HepG2 (cell line): Measurements from ENCODE around the gene OSR1. TPM values are rescaled to one million over a fixed set of nuclear protein-coding genes. Genes with fewer than 3 reads are reported as not detected.

Source experiments
- ATAC-seq: fragments of 200-7000 bp; cut with Tn5 transposase; 3 replicates; pipeline ENCODE4 v1.9.1; 2020; ENCODE audit warnings: mild to moderate bottlenecking, moderate library complexity
- BruUV-seq: library from RNA; stranded (reverse); fragments of 400-500 nt; replicated peaks from 2 replicates; lab custom pipeline; 2021; lab: Mats Ljungman, UMichigan
- CTCF ChIA-PET: fragments of 300-600 bp; formaldehyde crosslinking; extraction: SDS; loops from one replicate; lab custom pipeline; 2021; ENCODE audit warnings: low total read pairs, inconsistent platforms, low intra/inter-chr PET ratio; lab: Yijun Ruan, JAX
- POLR2A ChIA-PET: fragments of 350-600 bp; sonication (Branson Sonifier 250); formaldehyde crosslinking; loops from one replicate; lab custom pipeline; 2020; ENCODE audit warnings: antibody characterized with exemption, inconsistent platforms; lab: Yijun Ruan, JAX
- DNase-seq: peaks from one replicate; pipeline ENCODE4 v3.0.0-alpha.2; 2015; ENCODE audit warnings: low spot score
- FAIRE-seq: peaks from 3 replicates; lab custom pipeline; 2011; peaks lifted over from hg19 to GRCh38; lab: Jason Lieb, UNC
- H2AFZ ChIP-seq: one replicate; pipeline ENCODE4 v1.6.1; 2011; ENCODE audit warnings: low read length, inconsistent platforms
- H3K27ac ChIP-seq: fragments of 300-600 bp; 3 replicates; pipeline ENCODE4 v1.8.0; 2011; ENCODE audit warnings: mixed run types, mild to moderate bottlenecking, mixed read lengths, low read length, inconsistent platforms; ENCODE audit not compliant: insufficient read depth; ENCODE audit errors: extremely low read length
- H3K27me3 ChIP-seq, 2 experiments: fragments of 200-600 bp in 1 of 2; 2 replicates in 1 of 2; 3 replicates in 1 of 2; pipeline versions ENCODE4 v1.6.0 to v1.8.0; 2011; ENCODE audit warnings: low read length in 2 of 2, mild to moderate bottlenecking in 2 of 2, moderate library complexity in 2 of 2, inconsistent platforms in 1 of 2; ENCODE audit not compliant: insufficient read depth in 2 of 2, control insufficient read depth in 1 of 2
- H3K36me3 ChIP-seq, 2 experiments: fragments of 200-600 bp in 1 of 2; replicated peaks in 1 of 2; 2 replicates in 1 of 2; 3 replicates in 1 of 2; pipeline versions ENCODE4 v1.5.1 to v1.8.0; 2011; ENCODE audit warnings: low read length in 2 of 2, inconsistent platforms in 1 of 2; ENCODE audit not compliant: insufficient read depth in 2 of 2, control insufficient read depth in 1 of 2
- H3K4me1 ChIP-seq: 2 replicates; pipeline ENCODE4 v1.5.1; 2012; ENCODE audit warnings: low read length, inconsistent platforms; ENCODE audit not compliant: insufficient read depth
- H3K4me2 ChIP-seq: 2 replicates; pipeline ENCODE4 v1.6.0; 2011; ENCODE audit warnings: low read depth, low read length, inconsistent platforms
- H3K4me3 ChIP-seq, 3 experiments: fragments of 200-600 bp in 1 of 3; sonication (generic), shearing (Covaris generic) in 1 of 3; replicated peaks in 1 of 3; 2 replicates each; pipeline ENCODE4 v1.5.1; 2011 to 2016; ENCODE audit warnings: low read length in 3 of 3, inconsistent platforms in 2 of 3, low read depth in 2 of 3, mild to moderate bottlenecking in 2 of 3, control low read depth in 1 of 3, mixed read lengths in 1 of 3; ENCODE audit not compliant: insufficient read depth in 1 of 3
- H3K79me2 ChIP-seq: one replicate; pipeline ENCODE4 v1.6.1; 2011; ENCODE audit warnings: low read length, inconsistent platforms; ENCODE audit not compliant: insufficient read depth
- H3K9ac ChIP-seq: 2 replicates; pipeline ENCODE4 v1.6.0; 2011; ENCODE audit warnings: mild to moderate bottlenecking, low read depth, low read length, inconsistent platforms; ENCODE audit not compliant: insufficient read depth
- H3K9me3 ChIP-seq: 2 replicates; pipeline ENCODE4 v1.5.1; 2012; ENCODE audit warnings: mild to moderate bottlenecking, low read length
- H4K20me1 ChIP-seq: 2 replicates; pipeline ENCODE4 v1.6.0; 2011; ENCODE audit warnings: inconsistent platforms, mild to moderate bottlenecking, low read length, moderate library complexity; ENCODE audit not compliant: insufficient read depth
- ATRX ChIP-seq: sonication (generic); formaldehyde crosslinking; IDR thresholded peaks from 2 replicates; pipeline ENCODE4 v1.4.0; 2020; ENCODE audit warnings: missing genetic modification reagents, borderline replicate concordance
- MTF2 ChIP-seq: sonication (generic); formaldehyde crosslinking; IDR thresholded peaks from 2 replicates; pipeline ENCODE4 v1.5.0; 2020; ENCODE audit warnings: missing genetic modification reagents, borderline replicate concordance
- NR2F1 ChIP-seq, 2 experiments: fragments of 450-650 bp in 1 of 2; formaldehyde crosslinking in 1 of 2; IDR thresholded peaks; 2 replicates each; pipeline versions ENCODE4 v1.5.0 to v1.6.1; 2016 to 2020; ENCODE audit warnings: mild to moderate bottlenecking in 1 of 2, missing compliant biosample characterization in 1 of 2, missing genetic modification reagents in 1 of 2, moderate library complexity in 1 of 2
- SRY ChIP-seq: sonication (generic); formaldehyde crosslinking; IDR thresholded peaks from 2 replicates; pipeline ENCODE4 v1.8.0; 2022; ENCODE audit warnings: mild to moderate bottlenecking, missing genetic modification reagents
- ZNF501 ChIP-seq: sonication (generic); formaldehyde crosslinking; IDR thresholded peaks from 2 replicates; pipeline ENCODE4 v1.5.1; 2020; ENCODE audit warnings: mild to moderate bottlenecking, moderate library complexity, missing genetic modification reagents
- ZNF609 ChIP-seq: sonication (generic); formaldehyde crosslinking; IDR thresholded peaks from 2 replicates; pipeline ENCODE4 v1.4.0; 2020; ENCODE audit warnings: mild to moderate bottlenecking, missing genetic modification reagents, borderline replicate concordance
- ZNF773 ChIP-seq: sonication (generic); formaldehyde crosslinking; IDR thresholded peaks from 2 replicates; pipeline ENCODE4 v1.4.0; 2020; ENCODE audit warnings: missing genetic modification reagents, borderline replicate concordance
- ZSCAN29 ChIP-seq: sonication (generic); formaldehyde crosslinking; conservative IDR thresholded peaks from 2 replicates; pipeline ENCODE4 v1.4.0; 2020; ENCODE audit warnings: mild to moderate bottlenecking, missing genetic modification reagents
- WGBS: methylation state at CpG from one replicate; pipeline ENCODE4 v1.1.6; 2017; ENCODE audit warnings: low lambda C conversion rate; 5-methylcytosine and 5-hydroxymethylcytosine counted together
- in situ Hi-C: cut with HindIII; loops from 2 replicates; pipeline ENCODE4 v1.10.0; 2017; ENCODE audit warnings: low pct_unique_long_range_greater_than_20kb; ENCODE audit not compliant: extremely low pct_ligation_motif_present
- intact Hi-C: fragments of 100-400 bp; cut with micrococcal nuclease; formaldehyde crosslinking; loops from one replicate; pipeline ENCODE4 v1.10.0; 2022; ENCODE audit not compliant: unreplicated experiment
- polyA plus RNA-seq, 8 experiments: library from polyadenylated mRNA; depleted of rRNA in 3 of 8; stranded (reverse) in 7 of 8; unstranded in 1 of 8; fragments of >200 nt; fragmentation: Illumina TruSeq in 4 of 8; extraction: Trizol in 4 of 8; gene quantifications; 2 replicates each; pipeline versions ENCODE4 v1.2.1 to v1.2.3, GENCODE V29; 2011 to 2016; ENCODE audit warnings: low read depth in 4 of 8, missing spikeins in 1 of 8, mixed read lengths in 1 of 8; ENCODE audit not compliant: insufficient read depth in 1 of 8
- total RNA-seq, 5 experiments: library from RNA; depleted of rRNA; stranded (reverse); fragments of >200 nt; fragmentation: Illumina TruSeq; extraction: Trizol; gene quantifications; 2 replicates each; pipeline ENCODE4 v1.2.3, GENCODE V29; 2016; ENCODE audit warnings: low read depth in 1 of 5
- TF ChIP-seq, protein P1 (sequence below): sonication (generic); formaldehyde crosslinking; conservative IDR thresholded peaks from 2 replicates; pipeline ENCODE4 v1.4.0; 2020; ENCODE audit warnings: missing genetic modification reagents
- TF ChIP-seq, protein P2 (sequence below): sonication (generic); formaldehyde crosslinking; IDR thresholded peaks from 2 replicates; pipeline ENCODE4 v1.5.0; 2020; ENCODE audit warnings: mild to moderate bottlenecking, missing genetic modification reagents

Gene OSR1
- total and polyA plus RNA-seq, 2 of the 13 experiments (the other 11 are each of a cell fraction or from before 2014, with no cell fraction given): 0.63 to 1.1 TPM

DNA sequence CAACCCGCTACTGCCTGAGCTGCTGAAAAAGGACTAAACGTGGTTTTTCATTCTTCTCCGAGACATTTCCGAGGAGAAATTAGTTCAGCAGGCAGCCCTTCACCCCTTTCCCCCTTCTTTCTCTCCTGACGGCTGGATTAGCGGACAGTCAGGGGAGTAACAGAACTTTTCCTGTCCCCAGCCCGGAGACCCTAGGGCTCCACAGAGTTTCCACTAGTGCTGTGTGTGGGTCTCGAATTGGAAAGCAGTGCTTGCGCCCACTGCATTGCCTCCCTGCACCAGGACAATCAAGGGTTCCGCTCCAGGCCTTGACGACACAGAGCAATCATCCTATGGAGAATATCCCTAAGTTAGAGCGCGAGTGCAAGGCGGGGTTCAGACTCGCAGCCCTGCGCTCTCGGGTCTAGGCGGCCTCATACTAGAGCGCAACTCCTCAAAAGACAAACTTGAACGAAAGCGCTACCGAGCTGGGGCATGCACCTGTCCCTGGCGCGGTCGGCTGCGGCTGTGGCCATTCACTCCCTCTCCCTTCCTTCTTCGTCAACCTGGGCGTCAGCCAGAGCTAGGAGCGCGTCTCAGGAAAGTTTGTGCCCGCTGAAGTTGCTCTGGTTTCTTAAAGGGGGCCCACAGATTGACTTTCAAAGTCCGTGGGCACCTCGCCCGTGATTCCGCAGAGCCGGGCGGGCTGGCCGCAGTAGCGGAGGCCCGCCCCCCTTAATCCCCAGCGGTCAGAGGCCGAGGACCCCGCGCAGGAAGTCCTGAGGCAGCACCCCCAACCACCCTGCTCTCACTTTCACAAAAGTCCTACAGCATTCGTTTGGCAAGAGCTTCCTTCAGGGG is 801 bp downstream of the OSR1 start (continued):
- TF ChIP-seq ZNF609 (CRISPR knock-in tag): 0 out of 2 replicates have a peak, but pooled peaks have one; percentile 33
- TF ChIP-seq MTF2 (CRISPR knock-in tag): peak; percentile 87
- TF ChIP-seq, all 625 proteins: peak for 38

GRCh38 chr2:19356545-19357401 is 1.6 kb downstream of the OSR1 start:
- H3K36me3 ChIP-seq: no peaks in the 10 kb centered on the region
- CTCF ChIA-PET: no interaction called here
- ATAC-seq: no peak
- no peak overlapping the region for H3K4me2 ChIP-seq
- DNase-seq: no peak
- in situ Hi-C loops: loop anchor here (5.0 kb wide), 1 partner anchor 506 kb away; no protein-coding TSS in a partner anchor
- no peak overlapping the region for H2AFZ ChIP-seq
- POLR2A ChIA-PET: no interaction called here
- 0 out of 6 replicates have a peak overlapping the region, but pooled peaks of 1 of the 3 experiments have one; percentile 80 for H3K4me3 ChIP-seq
- H3K4me1 ChIP-seq: peaks cover 22% of the 10 kb centered on the region
- TSS peak; percentile 47 for BruUV-seq
- no peaks in the 10 kb centered on the region for H4K20me1 ChIP-seq
- no peaks in the 10 kb centered on the region for H3K9me3 ChIP-seq
- H3K27ac ChIP-seq: no peak overlapping the region
- 95% methylated on average over 54 of the region's 54 CpGs for WGBS
- no peak overlapping the region for H3K9ac ChIP-seq
- intact Hi-C loops: no loop called here
- H3K79me2 ChIP-seq: no peaks in the 10 kb centered on the region
- peaks cover 5 to 46% of the 10 kb centered on the region in 2 experiments; a peak in 4 of 5 replicates for H3K27me3 ChIP-seq
- FAIRE-seq: no peak
- no peak for TF ChIP-seq ZNF501 (CRISPR knock-in tag)
- no peak for TF ChIP-seq ATRX (CRISPR knock-in tag)
- no peak for TF ChIP-seq ZNF773 (CRISPR knock-in tag)
- TF ChIP-seq, protein P1, sequence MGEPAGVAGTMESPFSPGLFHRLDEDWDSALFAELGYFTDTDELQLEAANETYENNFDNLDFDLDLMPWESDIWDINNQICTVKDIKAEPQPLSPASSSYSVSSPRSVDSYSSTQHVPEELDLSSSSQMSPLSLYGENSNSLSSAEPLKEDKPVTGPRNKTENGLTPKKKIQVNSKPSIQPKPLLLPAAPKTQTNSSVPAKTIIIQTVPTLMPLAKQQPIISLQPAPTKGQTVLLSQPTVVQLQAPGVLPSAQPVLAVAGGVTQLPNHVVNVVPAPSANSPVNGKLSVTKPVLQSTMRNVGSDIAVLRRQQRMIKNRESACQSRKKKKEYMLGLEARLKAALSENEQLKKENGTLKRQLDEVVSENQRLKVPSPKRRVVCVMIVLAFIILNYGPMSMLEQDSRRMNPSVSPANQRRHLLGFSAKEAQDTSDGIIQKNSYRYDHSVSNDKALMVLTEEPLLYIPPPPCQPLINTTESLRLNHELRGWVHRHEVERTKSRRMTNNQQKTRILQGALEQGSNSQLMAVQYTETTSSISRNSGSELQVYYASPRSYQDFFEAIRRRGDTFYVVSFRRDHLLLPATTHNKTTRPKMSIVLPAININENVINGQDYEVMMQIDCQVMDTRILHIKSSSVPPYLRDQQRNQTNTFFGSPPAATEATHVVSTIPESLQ: no peak
- no peak for TF ChIP-seq ZSCAN29 (CRISPR knock-in tag)
- TF ChIP-seq SRY (CRISPR knock-in tag): no peak
- TF ChIP-seq NR2F1 (CRISPR knock-in tag; IDR thresholded peaks at IDR 0.05): no peak
- TF ChIP-seq, protein P2, sequence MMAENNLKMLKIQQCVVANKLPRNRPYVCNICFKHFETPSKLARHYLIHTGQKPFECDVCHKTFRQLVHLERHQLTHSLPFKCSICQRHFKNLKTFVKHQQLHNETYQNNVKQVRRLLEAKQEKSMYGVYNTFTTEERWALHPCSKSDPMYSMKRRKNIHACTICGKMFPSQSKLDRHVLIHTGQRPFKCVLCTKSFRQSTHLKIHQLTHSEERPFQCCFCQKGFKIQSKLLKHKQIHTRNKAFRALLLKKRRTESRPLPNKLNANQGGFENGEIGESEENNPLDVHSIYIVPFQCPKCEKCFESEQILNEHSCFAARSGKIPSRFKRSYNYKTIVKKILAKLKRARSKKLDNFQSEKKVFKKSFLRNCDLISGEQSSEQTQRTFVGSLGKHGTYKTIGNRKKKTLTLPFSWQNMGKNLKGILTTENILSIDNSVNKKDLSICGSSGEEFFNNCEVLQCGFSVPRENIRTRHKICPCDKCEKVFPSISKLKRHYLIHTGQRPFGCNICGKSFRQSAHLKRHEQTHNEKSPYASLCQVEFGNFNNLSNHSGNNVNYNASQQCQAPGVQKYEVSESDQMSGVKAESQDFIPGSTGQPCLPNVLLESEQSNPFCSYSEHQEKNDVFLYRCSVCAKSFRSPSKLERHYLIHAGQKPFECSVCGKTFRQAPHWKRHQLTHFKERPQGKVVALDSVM (CRISPR knock-in tag): no peak
